ACC112 (cell line): Measurements from ENCODE around the gene LRRC10.

ENCODE experiments used
- H2AFZ ChIP-seq: fragments of 200-600 bp; sonication (generic); one replicate; pipeline ENCODE4 v1.6.0; 2017; ENCODE audit warnings: antibody characterized with exemption, low read length; ENCODE audit not compliant: unreplicated experiment
- H3K27ac ChIP-seq: fragments of 200-600 bp; sonication (generic); 2 replicates; pipeline ENCODE4 v1.5.1; 2014; ENCODE audit warnings: low read depth, mild to moderate bottlenecking, antibody characterized with exemption, low read length, moderate library complexity
- H3K27me3 ChIP-seq: fragments of 200-600 bp; sonication (generic); 2 replicates; pipeline ENCODE4 v1.6.1; 2014; ENCODE audit warnings: mild to moderate bottlenecking, antibody characterized with exemption, low read length, moderate library complexity, mixed read lengths; ENCODE audit not compliant: insufficient read depth
- H3K36me3 ChIP-seq: fragments of 200-600 bp; sonication (generic); 2 replicates; pipeline ENCODE4 v1.6.1; 2016; ENCODE audit warnings: mild to moderate bottlenecking, antibody characterized with exemption, low read length, moderate library complexity, mixed read lengths; ENCODE audit not compliant: insufficient read depth
- H3K4me1 ChIP-seq: fragments of 200-600 bp; sonication (generic); one replicate; pipeline ENCODE4 v1.6.1; 2016; ENCODE audit warnings: low read length, mixed read lengths; ENCODE audit not compliant: insufficient read depth, unreplicated experiment, control insufficient read depth
- H3K4me3 ChIP-seq: fragments of 200-600 bp; sonication (generic); 2 replicates; pipeline ENCODE4 v1.5.1; 2014; ENCODE audit warnings: mild to moderate bottlenecking, low read depth, low read length
- H3K79me2 ChIP-seq: fragments of 200-600 bp; sonication (generic); one replicate; pipeline ENCODE4 v1.6.0; 2016; ENCODE audit warnings: low read length; ENCODE audit not compliant: control insufficient read depth, unreplicated experiment, insufficient read depth

Gene LRRC10

GRCh38 chr12:69570545-69571399, 39.9 kb downstream of the LRRC10 start:
- Histone ChIP-seq H3K4me3 (no peak overlapping the region), H3K4me1 (peaks cover 36% of the 10 kb centered on the region), H3K79me2 (peaks cover 3% of the 10 kb centered on the region), H3K27ac (peak overlapping the region; percentile 90), H2AFZ (no peak overlapping the region), H3K36me3 (peaks cover 28% of the 10 kb centered on the region), H3K27me3 (no peaks in the 10 kb centered on the region)

- peak overlapping the region; percentile 44 for H3K4me3 ChIP-seq
- peaks cover 3% of the 10 kb centered on the region for H3K79me2 ChIP-seq
- peaks cover 29% of the 10 kb centered on the region for H3K4me1 ChIP-seq
- H3K27me3 ChIP-seq: no peaks in the 10 kb centered on the region
- peak overlapping the region; percentile 90 for H3K27ac ChIP-seq
- no peak overlapping the region for H2AFZ ChIP-seq
- H3K36me3 ChIP-seq: peaks cover 23% of the 10 kb centered on the region
These were observed 40.6 kb downstream of the LRRC10 start for GRCh38 chr12:69570000-69570516.

GRCh38 chr12:69569236-69569635, 41.5 kb downstream of the LRRC10 start:
- no peaks in the 10 kb centered on the region for H3K27me3 ChIP-seq
- H3K4me1 ChIP-seq: peaks cover 28% of the 10 kb centered on the region
- peaks cover 3% of the 10 kb centered on the region for H3K79me2 ChIP-seq
- H3K4me3 ChIP-seq: peak overlapping the region; percentile 26
- H2AFZ ChIP-seq: no peak overlapping the region
- H3K36me3 ChIP-seq: peaks cover 21% of the 10 kb centered on the region; the same call in 1 of the 2 replicates
- peak overlapping the region; percentile 90 for H3K27ac ChIP-seq

GRCh38 chr12:69566603-69567002, 44.1 kb downstream of the LRRC10 start:
- Histone ChIP-seq H3K79me2 (peaks cover 3% of the 10 kb centered on the region), H3K36me3 (peaks cover 14% of the 10 kb centered on the region; the same call in 1 of the 2 replicates), H3K4me1 (peaks cover 28% of the 10 kb centered on the region), H3K27ac (no peak overlapping the region), H3K4me3 (no peak overlapping the region), H3K27me3 (no peaks in the 10 kb centered on the region), H2AFZ (no peak overlapping the region)

GRCh38 chr12:69563166-69563762, 47.4 kb downstream of the LRRC10 start:
- H3K27me3 ChIP-seq: no peaks in the 10 kb centered on the region
- no peak overlapping the region for H3K27ac ChIP-seq
- H3K79me2 ChIP-seq: peaks cover 16% of the 10 kb centered on the region
- no peak overlapping the region for H2AFZ ChIP-seq
- peaks cover 5% of the 10 kb centered on the region for H3K4me1 ChIP-seq
- peaks cover 14% of the 10 kb centered on the region; the same call in 1 of the 2 replicates for H3K36me3 ChIP-seq
- H3K4me3 ChIP-seq: no peak overlapping the region
